HG02973 (cell line): Measurements from ENCODE around the gene SCTR.
A peak's percentile ranks its signal among the peaks of the same experiment; 100 is the strongest.

Experiments
- ATAC-seq: cut with Tn5 transposase; IDR thresholded peaks from one replicate; pipeline ENCODE4 v1.9.1; 2021; ENCODE audit warnings: moderate library complexity; ENCODE audit not compliant: unreplicated experiment

The SCTR gene

GRCh38 chr2:119523952-119524694 is at the start of gene SCTR:
Gene SCTR, minus strand, starts transcription at chr2:119524483. Its CDS starts 257 bp downstream, at chr2:119524226.
- no peak for ATAC-seq

- ATAC-seq = no peak
Observed at GRCh38 chr2:119567292-119567691, 43.0 kb upstream of the SCTR start.

GRCh38 chr2:119565481-119565880 is 41.2 kb upstream of the SCTR start:
- ATAC-seq = no peak

- ATAC-seq = no peak
Observed at GRCh38 chr2:119553687-119554344, 29.5 kb upstream of the SCTR start.

- no peak for ATAC-seq
Observed at GRCh38 chr2:119552902-119553301, 28.6 kb upstream of the SCTR start.

GRCh38 chr2:119550856-119551255 is 26.6 kb upstream of the SCTR start:
- ATAC-seq = no peak

- no peak for ATAC-seq
Observed at GRCh38 chr2:119550346-119550745, 26.1 kb upstream of the SCTR start.

GRCh38 chr2:119549241-119549640 is 25.0 kb upstream of the SCTR start:
- no peak for ATAC-seq

- ATAC-seq = no peak
Observed at GRCh38 chr2:119548516-119549120, 24.3 kb upstream of the SCTR start.

- ATAC-seq = no peak
Observed at GRCh38 chr2:119546447-119546767, 22.1 kb upstream of the SCTR start.

- no peak for ATAC-seq
Observed at GRCh38 chr2:119545754-119546446, 21.6 kb upstream of the SCTR start.

- no peak for ATAC-seq
Observed at GRCh38 chr2:119544939-119545475, 20.7 kb upstream of the SCTR start.

- peak; percentile 87 for ATAC-seq
Observed at GRCh38 chr2:119544075-119544938, 20.0 kb upstream of the SCTR start, which contains the start of gene CFAP221. Gene CFAP221, plus strand, starts transcription at chr2:119544449. Its CDS starts 1,683 bp downstream, at chr2:119546132.

- ATAC-seq = no peak
Observed at GRCh38 chr2:119541476-119541875, 17.2 kb upstream of the SCTR start.

- ATAC-seq = no peak
Observed at GRCh38 chr2:119537792-119538191, 13.5 kb upstream of the SCTR start.

- ATAC-seq = no peak
Observed at GRCh38 chr2:119536707-119537106, 12.4 kb upstream of the SCTR start.

- no peak for ATAC-seq
Observed at GRCh38 chr2:119536211-119536610, 11.9 kb upstream of the SCTR start.

- no peak for ATAC-seq
Observed at GRCh38 chr2:119533560-119533959, 9.3 kb upstream of the SCTR start.

GRCh38 chr2:119531292-119531691 is 7.0 kb upstream of the SCTR start:
- no peak for ATAC-seq

- ATAC-seq = no peak
Observed at GRCh38 chr2:119527999-119528398, 3.7 kb upstream of the SCTR start.
